Measurements from ENCODE around the gene VAMP5. TPM values are rescaled to one million over a fixed set of nuclear protein-coding genes. Genes with fewer than 3 reads are reported as not detected.
A peak's percentile ranks its signal among the peaks of the same experiment; 100 is the strongest.
"Not testable (repeated sequence)": the region's sequence is repeated elsewhere in the genome, so short reads cannot be mapped to it uniquely, and the experiment has no call there.

The VAMP5 gene
- total RNA-seq, 2 donors from 2014 or later: 30.5 to 50.7 TPM

DNA sequence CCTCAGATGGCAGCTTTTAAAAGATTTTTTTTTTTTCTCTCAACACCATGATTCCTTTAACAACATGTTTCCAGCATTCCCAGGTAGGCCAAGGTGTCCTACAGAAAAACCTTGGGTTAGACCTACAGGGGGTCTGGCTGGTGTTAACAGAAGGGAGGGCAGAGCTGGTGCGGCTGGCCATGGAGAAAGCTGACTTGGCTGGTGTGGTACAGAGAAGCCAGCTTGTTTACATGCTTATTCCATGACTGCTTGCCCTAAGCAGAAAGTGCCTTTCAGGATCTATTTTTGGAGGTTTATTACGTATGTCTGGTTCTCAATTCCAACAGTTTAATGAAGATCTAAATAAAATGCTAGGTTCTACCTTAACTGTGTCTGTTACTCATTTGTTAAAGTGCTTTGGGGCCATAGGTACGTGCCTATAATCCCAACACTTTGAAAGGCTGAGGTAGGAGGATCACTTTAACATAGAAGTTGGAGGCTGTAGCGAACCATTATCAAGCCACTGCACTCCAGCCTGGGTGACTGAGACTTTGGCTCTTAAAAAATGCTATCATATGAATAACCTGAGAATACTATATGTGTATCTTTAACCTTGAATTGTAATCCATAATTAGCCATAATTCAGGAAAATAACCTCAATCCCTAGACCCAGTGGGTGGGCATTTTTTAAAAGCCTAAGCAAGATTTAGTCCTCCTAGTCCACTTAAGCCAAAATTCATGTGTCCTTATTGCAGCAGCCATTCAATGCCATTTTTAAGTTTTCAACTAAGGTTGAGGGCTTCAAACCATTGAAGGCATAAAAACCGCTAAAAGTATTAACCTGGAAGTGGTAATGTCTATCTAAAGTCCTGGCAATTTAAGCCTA, 39.1 kb upstream of the VAMP5 start:
- not testable (repeated sequence) for H3K4me3 Mint-ChIP-seq; ATAC-seq; H3K9me3 Mint-ChIP-seq; H3K27me3 Mint-ChIP-seq; DNase-seq (ENCODE audit: low spot score)
- Mint-ChIP-seq H3K36me3 (peaks cover 50% of the 10 kb centered on the region), H3K27ac (peak overlapping the region in 1 of 2 donors; percentile 0), H3K4me1 (ENCODE audit: low read depth in 2 of 2) (peaks cover 37 to 38% of the 10 kb centered on the region in 2 donors)

DNA sequence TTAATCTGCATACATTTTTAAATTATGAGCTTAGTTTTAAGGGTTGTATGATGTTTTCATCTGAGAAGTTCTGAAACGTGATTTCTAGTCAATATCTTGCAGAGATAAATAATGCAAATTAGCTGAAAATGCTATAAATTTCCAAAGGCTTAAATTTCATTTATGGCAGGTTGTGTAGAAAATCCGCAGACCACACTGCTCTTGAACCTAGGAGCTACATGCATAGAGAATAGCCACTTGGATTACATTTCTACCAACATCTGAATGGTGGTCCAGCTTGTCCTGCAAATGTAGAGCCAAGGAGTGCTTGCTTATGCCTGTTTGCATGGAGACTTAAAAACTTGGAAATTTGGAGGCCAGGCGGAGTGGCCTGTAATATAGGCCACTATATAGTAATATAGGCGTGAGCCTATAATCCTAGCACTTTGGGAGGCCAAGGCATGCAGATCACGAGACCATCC, 38.4 kb upstream of the VAMP5 start:
- H3K27me3 Mint-ChIP-seq: no peaks in the 10 kb centered on the region
- peaks cover 31 to 32% of the 10 kb centered on the region in 2 donors for H3K4me1 Mint-ChIP-seq (ENCODE audit: low read depth in 2 of 2)
- H3K9me3 Mint-ChIP-seq: no peaks in the 10 kb centered on the region
- peak in 1 of 2 donors; percentile 2 for ATAC-seq
- no peak overlapping the region for H3K4me3 Mint-ChIP-seq
- H3K27ac Mint-ChIP-seq: no peak overlapping the region
- DNase-seq (ENCODE audit: low spot score): no peak
- H3K36me3 Mint-ChIP-seq: peaks cover 43% of the 10 kb centered on the region

DNA sequence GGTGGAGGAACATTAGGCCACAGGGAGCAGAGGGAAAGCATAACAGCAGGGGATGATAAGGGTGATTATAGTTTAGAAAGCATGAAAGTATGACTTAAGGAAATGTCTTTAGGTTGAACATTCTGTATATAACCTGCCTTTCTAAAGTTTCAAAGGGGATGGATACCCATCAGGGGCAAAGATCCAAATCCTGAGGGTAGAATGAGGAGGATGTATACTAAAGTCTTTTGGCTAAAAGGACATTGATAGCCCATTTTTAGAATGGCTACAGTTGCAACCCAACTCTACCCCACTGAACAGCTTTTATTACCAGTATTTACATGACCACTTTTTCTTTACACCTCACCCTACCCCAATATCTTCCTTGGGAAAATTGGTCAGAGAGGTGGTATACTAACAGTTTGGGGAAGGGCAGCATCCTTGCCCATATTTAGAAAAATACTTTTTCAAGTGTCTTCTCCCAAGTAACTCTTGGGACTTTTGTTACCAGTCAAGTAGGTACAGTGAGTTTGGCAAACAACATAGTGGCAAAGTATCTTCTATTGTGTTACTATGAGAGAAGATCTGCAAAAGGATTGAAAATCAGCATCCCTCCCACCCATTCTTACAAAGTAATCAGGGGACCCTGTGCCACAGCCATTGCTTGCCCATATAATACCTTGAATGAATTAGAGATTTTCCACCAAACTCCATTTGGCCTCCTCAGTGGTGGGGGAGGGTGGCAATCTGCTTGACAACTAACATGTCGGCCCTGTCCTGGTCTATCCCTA, 37.0 kb upstream of the VAMP5 start:
- H3K36me3 Mint-ChIP-seq: peaks cover 35% of the 10 kb centered on the region
- H3K27ac Mint-ChIP-seq: peak overlapping the region; percentile 34 to 53
- H3K4me1 Mint-ChIP-seq (ENCODE audit: low read depth in 2 of 2): peaks cover 20 to 23% of the 10 kb centered on the region in 2 donors
- DNase-seq (ENCODE audit: low spot score): no peak
- no peak overlapping the region for H3K4me3 Mint-ChIP-seq
- H3K27me3 Mint-ChIP-seq: no peaks in the 10 kb centered on the region
- no peaks in the 10 kb centered on the region for H3K9me3 Mint-ChIP-seq
- ATAC-seq: peak in 1 of 2 donors; percentile 20

GRCh38 chr2:85547859-85548607, 36.2 kb upstream of the VAMP5 start:
- peak overlapping the region; percentile 34 to 53 for H3K27ac Mint-ChIP-seq
- no peak overlapping the region for H3K4me3 Mint-ChIP-seq
- peaks cover 27% of the 10 kb centered on the region for H3K36me3 Mint-ChIP-seq
- DNase-seq (ENCODE audit: low spot score) (no peak), ATAC-seq (no peak)
- no peaks in the 10 kb centered on the region for H3K27me3 Mint-ChIP-seq
- H3K4me1 Mint-ChIP-seq (ENCODE audit: low read depth in 2 of 2): peaks cover 12 to 16% of the 10 kb centered on the region in 2 donors
- no peaks in the 10 kb centered on the region for H3K9me3 Mint-ChIP-seq

GRCh38 chr2:85548608-85548900, 35.7 kb upstream of the VAMP5 start:
- H3K27ac Mint-ChIP-seq: no peak overlapping the region
- H3K4me3 Mint-ChIP-seq: no peak overlapping the region
- ATAC-seq (no peak), DNase-seq (ENCODE audit: low spot score) (no peak)
- peaks cover 22% of the 10 kb centered on the region for H3K36me3 Mint-ChIP-seq
- peaks cover 9 to 12% of the 10 kb centered on the region in 2 donors for H3K4me1 Mint-ChIP-seq (ENCODE audit: low read depth in 2 of 2)
- H3K27me3 Mint-ChIP-seq: no peaks in the 10 kb centered on the region
- no peaks in the 10 kb centered on the region for H3K9me3 Mint-ChIP-seq

- no peak for ATAC-seq
- H3K4me1 Mint-ChIP-seq (ENCODE audit: low read depth in 2 of 2): peaks cover 7 to 10% of the 10 kb centered on the region in 2 donors
Measured at GRCh38 chr2:85549095-85549494, 35.1 kb upstream of the VAMP5 start.

GRCh38 chr2:85549826-85550225, 34.4 kb upstream of the VAMP5 start:
- peaks cover 11% of the 10 kb centered on the region for H3K36me3 Mint-ChIP-seq
- DNase-seq (ENCODE audit: low spot score) (no peak), ATAC-seq (no peak)
- H3K9me3 Mint-ChIP-seq: no peaks in the 10 kb centered on the region
- H3K27ac Mint-ChIP-seq: no peak overlapping the region
- peaks cover 4 to 5% of the 10 kb centered on the region in 2 donors for H3K4me1 Mint-ChIP-seq (ENCODE audit: low read depth in 2 of 2)
- no peak overlapping the region for H3K4me3 Mint-ChIP-seq
- no peaks in the 10 kb centered on the region for H3K27me3 Mint-ChIP-seq

More at GRCh38 chr2:85549095-85549494, 35.1 kb upstream of the VAMP5 start:
- Mint-ChIP-seq H3K9me3 (no peaks in the 10 kb centered on the region), H3K27me3 (no peaks in the 10 kb centered on the region), H3K27ac (no peak overlapping the region), H3K36me3 (peaks cover 16% of the 10 kb centered on the region), H3K4me3 (no peak overlapping the region)
- no peak for DNase-seq (ENCODE audit: low spot score)

- Mint-ChIP-seq H3K27me3 (no peaks in the 10 kb centered on the region), H3K9me3 (no peaks in the 10 kb centered on the region), H3K36me3 (peaks cover 6% of the 10 kb centered on the region), H3K4me3 (no peak overlapping the region), H3K4me1 (ENCODE audit: low read depth in 2 of 2) (peaks cover 4 to 5% of the 10 kb centered on the region in 2 donors), H3K27ac (no peak overlapping the region)
- no peak for ATAC-seq
- DNase-seq (ENCODE audit: low spot score): no peak
Measured at GRCh38 chr2:85550486-85550885, 33.7 kb upstream of the VAMP5 start.

DNA sequence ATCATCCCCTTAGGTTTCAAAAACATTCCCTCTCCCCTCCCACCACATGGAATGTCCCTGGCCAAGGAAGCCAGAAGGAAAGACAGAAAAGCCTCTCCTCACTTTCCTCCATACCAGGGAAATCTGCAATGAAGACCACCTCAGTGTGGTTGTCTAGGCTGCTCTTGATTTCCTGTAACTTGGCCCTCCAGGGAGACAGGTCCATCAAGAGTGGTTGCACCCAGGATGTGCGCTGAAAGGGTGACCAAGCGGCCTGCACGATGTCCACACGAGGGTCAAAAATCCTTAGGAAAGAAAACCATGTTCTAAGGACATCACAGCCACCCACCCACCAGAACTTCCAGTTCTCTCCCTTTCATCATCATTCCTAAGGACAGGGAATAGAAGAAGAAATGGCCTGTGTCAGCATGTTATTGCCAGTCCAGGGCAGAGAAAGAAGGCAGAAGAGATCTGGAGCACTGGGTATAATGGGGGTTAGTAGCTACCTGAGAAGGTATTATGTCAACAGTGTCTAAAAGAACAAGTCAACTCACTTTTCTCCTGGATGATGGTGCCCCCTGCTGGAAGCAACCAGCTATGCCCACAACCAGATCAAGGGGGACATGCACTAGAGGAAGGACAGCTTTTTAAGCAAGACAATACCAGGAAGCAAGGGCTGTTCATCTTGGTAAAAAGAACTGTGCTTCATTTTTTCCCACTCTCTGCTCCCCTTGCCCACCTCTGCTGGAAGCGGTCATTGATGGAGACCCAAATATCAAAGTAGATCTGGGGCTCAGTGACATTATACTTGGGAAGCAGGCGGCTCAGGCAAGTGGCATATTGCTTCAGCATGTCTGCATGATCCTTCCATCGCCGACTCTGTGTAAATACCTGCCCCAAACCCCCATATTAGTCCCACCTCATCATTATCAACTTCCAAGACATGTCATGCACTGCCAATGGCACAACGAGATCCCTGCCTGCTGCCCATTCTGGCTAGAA, 32.2 kb upstream of the VAMP5 start:
- peaks cover 4 to 5% of the 10 kb centered on the region in 2 donors for H3K4me1 Mint-ChIP-seq (ENCODE audit: low read depth in 2 of 2)
- no peaks in the 10 kb centered on the region for H3K27me3 Mint-ChIP-seq
- ATAC-seq: peak; percentile 69 to 73
- H3K4me3 Mint-ChIP-seq: no peak overlapping the region
- no peaks in the 10 kb centered on the region for H3K9me3 Mint-ChIP-seq
- peaks cover 6% of the 10 kb centered on the region for H3K36me3 Mint-ChIP-seq
- no peak overlapping the region for H3K27ac Mint-ChIP-seq
- DNase-seq (ENCODE audit: low spot score): peak; percentile 86

- DNase-seq (ENCODE audit: low spot score): no peak
- Mint-ChIP-seq H3K4me3 (no peak overlapping the region), H3K27ac (no peak overlapping the region), H3K9me3 (no peaks in the 10 kb centered on the region), H3K4me1 (ENCODE audit: low read depth in 2 of 2) (peaks cover 4 to 5% of the 10 kb centered on the region in 2 donors), H3K36me3 (peaks cover 12% of the 10 kb centered on the region), H3K27me3 (no peaks in the 10 kb centered on the region)
- ATAC-seq: no peak
Measured at GRCh38 chr2:85553184-85553583, 31.0 kb upstream of the VAMP5 start.

GRCh38 chr2:85554980-85555612, 29.1 kb upstream of the VAMP5 start:
- Mint-ChIP-seq H3K36me3 (peaks cover 12% of the 10 kb centered on the region), H3K27me3 (no peaks in the 10 kb centered on the region), H3K4me3 (no peak overlapping the region), H3K27ac (no peak overlapping the region), H3K4me1 (ENCODE audit: low read depth in 2 of 2) (peaks cover 4 to 12% of the 10 kb centered on the region in 2 donors), H3K9me3 (no peaks in the 10 kb centered on the region)
- ATAC-seq (no peak), DNase-seq (ENCODE audit: low spot score) (no peak)

DNA sequence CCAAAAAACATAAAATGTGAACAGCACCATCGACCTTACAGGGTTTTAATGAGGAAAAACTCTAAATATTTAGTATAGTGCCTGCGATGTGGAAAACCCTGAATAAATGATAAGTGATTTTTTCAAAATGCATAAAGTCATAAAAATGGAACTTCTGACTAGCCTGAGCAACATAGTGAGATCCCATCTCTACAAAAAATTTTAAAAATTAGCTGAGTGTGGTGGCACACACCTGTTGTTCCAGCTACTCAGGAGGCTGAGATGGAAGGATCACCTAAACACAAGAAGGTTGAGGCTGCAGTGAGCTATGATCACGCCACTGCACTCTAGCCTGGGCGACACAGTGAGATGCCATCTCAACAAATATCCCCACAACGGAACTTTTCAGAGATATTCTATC, 27.1 kb upstream of the VAMP5 start:
- no peak for ATAC-seq
- peaks cover 10 to 24% of the 10 kb centered on the region in 2 donors for H3K4me1 Mint-ChIP-seq (ENCODE audit: low read depth in 2 of 2)
- peaks cover 6% of the 10 kb centered on the region for H3K36me3 Mint-ChIP-seq

More for the DNA sequence above, 27.1 kb upstream of the VAMP5 start:
- no peak overlapping the region for H3K4me3 Mint-ChIP-seq
- DNase-seq (ENCODE audit: low spot score): no peak
- H3K9me3 Mint-ChIP-seq: no peaks in the 10 kb centered on the region
- no peak overlapping the region for H3K27ac Mint-ChIP-seq
- H3K27me3 Mint-ChIP-seq: no peaks in the 10 kb centered on the region
